Activated CD4-positive, alpha-beta T cell treated with anti-CD3 and anti-CD28 coated beads, Interleukin-2, amount 50 U/mL, for 48 hours (primary cell): ENCODE results near the gene VPS18.
A peak's percentile ranks its signal among the peaks of the same experiment; 100 is the strongest.
"Not testable (repeated sequence)": the region's sequence is repeated elsewhere in the genome, so short reads cannot be mapped to it uniquely, and the experiment has no call there.

ENCODE experiments used
- DNase-seq, 2 experiments: peaks; one replicate each; pipeline ENCODE4 v3.0.0-alpha.2; 2020

Gene VPS18, protein sequence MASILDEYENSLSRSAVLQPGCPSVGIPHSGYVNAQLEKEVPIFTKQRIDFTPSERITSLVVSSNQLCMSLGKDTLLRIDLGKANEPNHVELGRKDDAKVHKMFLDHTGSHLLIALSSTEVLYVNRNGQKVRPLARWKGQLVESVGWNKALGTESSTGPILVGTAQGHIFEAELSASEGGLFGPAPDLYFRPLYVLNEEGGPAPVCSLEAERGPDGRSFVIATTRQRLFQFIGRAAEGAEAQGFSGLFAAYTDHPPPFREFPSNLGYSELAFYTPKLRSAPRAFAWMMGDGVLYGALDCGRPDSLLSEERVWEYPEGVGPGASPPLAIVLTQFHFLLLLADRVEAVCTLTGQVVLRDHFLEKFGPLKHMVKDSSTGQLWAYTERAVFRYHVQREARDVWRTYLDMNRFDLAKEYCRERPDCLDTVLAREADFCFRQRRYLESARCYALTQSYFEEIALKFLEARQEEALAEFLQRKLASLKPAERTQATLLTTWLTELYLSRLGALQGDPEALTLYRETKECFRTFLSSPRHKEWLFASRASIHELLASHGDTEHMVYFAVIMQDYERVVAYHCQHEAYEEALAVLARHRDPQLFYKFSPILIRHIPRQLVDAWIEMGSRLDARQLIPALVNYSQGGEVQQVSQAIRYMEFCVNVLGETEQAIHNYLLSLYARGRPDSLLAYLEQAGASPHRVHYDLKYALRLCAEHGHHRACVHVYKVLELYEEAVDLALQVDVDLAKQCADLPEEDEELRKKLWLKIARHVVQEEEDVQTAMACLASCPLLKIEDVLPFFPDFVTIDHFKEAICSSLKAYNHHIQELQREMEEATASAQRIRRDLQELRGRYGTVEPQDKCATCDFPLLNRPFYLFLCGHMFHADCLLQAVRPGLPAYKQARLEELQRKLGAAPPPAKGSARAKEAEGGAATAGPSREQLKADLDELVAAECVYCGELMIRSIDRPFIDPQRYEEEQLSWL

DNA sequence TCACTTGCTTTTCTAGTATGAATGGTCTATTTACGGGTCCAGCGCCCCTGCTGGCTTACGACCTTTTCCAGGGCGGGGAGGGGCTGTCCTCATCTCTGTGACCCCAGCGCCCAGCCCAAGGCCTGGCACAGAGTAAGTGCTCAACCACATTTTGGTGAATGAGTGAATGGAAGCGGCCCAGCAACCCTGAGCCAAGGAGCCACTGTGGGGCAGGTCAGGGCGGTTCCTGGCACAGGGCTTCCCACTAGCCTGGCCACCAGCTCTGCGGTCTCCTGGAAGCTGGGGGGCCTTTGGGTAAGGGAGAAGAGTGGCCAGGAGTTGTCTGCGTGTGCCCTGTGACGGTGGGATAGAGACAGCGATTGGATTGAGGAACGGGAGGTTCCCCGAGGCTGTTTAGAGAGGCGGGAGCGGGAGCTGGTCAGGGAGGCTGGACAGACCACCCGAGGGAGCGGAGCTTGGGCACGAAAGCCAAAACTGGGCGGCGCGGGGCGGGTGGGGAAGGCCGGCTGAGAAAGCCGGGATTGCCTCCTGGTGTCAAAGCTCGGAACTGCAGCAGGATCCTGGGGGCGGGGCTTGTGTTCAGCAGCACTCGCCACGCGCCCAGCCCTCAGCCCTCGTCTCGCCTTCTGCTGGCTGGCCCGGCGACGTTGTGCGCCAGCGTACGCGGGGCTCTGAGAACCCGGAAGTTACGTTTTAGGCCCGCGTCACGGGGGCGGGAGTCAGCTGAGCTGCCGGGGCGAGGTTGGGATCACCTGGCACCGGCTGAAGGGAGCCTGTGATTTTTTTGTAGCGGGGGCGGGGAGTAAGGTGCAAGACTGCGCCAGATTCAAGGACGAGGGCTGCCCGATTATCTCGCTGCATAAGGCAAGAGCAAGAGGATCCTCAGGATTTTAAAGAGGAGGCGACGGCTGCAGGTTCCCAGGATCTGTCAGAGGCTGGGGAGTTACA lies at the start of gene VPS18:
TSS of gene VPS18 (plus strand) at position 718 of the 948 bp plus-strand sequence. CDS start 319 bp downstream, outside the sequence.
- DNase-seq, result peak; percentile 100

DNA sequence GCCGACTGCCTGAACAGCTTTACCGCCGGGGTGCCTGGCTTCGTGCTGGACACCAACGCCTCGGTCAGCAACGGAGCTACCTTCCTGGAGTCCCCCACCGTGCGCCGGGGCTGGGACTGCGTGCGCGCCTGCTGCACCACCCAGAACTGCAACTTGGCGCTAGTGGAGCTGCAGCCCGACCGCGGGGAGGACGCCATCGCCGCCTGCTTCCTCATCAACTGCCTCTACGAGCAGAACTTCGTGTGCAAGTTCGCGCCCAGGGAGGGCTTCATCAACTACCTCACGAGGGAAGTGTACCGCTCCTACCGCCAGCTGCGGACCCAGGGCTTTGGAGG lies 49.6 kb upstream of the VPS18 start:
- DNase-seq, result peak; percentile 40 to 50

DNA sequence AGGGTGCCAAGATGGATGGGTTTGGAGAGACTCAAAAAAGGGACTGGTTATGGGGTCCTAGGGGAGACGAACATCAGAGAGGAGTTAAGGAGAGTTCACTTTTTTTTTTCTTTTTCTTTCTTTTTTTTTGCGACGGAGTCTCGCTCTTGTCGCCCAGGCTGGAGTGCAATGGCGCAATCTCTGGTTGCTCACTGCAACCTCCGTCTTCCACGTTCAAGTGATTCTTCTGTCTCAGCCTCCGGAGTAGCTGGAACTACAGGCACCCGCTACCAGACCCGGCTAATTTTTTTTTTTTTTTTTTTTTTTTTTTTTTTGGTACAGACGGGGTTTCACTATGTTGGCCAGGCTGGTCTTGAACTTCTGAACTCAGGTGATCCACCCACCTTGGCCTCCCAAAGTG lies 49.2 kb upstream of the VPS18 start:
- DNase-seq, result no peak

DNA sequence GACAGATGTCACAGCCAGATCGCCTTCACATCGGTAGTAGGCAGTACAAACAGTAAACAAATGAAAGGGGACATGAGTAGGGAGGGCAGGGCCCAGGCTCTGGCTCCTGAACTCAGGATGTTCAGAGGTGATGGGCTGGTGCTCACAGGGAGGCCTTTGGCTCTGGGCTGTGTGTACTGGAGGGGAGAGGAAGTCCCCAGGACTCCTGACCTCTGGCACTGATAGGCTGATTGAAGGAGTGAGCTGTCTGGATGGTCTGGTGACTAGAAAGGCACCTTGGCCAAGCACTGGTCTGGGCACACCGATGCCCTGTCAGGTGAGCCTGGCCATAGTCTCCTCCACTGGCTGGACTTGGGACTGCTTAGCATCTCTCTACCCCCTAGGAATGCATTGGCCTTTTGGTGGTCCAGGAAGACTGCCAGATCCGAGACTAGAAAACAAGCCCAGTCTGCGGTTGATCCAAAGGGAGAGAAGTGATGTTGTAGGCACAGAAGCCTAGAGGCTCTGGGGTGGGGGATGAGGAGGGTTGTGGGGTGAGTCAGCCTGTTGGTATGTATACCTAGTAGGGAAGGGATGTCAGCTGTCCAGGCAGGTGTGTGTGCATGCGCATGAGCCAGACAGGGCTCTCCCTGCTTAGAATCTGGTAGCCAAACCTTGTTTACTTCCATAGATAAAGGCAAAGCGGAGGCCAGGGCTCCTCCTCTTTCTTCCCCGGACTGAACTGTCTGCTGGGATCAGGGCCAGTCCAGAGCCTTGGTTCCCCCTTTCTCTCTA lies 48.6 kb upstream of the VPS18 start:
- no peak for DNase-seq

DNA sequence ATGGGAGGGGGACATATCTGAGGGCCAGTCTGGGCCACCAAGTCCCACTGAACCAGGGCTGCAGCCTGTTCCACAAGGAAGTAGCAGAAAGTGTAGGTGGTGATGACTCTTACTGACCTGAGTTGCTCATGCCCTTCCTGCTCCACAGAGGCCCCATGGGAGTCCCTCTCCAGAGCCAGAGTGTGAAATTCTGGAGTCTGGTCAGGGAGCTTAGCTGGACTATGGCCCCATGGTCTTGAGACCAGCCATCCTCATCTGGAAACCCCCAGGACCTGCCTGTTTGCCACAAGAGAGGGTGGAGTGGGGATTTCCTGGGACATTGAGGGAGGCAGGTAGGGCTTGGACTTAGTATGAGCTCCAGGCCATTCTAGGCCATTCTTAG lies 47.4 kb upstream of the VPS18 start:
- DNase-seq, result no peak

DNA sequence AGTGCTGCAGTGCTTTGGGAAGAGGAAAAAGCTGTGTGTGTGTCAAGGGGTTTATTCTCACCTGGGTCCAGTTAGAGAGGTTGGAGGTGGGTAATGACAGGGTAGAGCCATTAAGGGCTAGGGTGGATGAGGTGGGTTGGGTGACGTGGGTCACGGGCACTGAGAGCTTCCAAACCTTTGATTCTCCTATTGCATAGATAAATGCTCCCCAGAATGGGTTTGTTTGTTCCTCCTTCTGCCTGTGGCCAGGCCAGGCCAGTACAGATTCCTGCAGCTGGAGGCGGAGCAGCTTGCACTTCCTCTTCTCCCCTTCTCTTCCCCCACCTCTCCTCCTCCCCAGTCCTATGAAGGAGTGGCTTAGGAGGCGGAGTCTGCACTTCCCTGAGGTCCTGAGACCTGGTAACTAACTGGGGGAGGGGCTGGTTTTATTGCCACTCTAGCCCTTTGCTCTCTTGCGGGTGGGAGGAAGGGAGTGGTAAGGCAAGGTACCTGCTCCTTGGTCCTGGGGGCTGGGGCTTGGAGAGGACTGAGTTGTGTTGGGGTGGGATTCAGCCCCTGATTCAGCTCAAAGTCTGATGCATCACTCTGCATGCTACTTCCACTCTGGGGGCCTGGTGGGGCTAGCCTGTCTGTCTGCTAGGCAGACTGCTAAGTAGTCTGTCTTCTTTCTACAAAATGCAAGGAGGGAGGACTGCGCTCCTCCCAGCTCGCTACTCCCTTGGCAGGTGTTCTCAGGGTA lies 46.9 kb upstream of the VPS18 start:
- DNase-seq, result no peak

DNA sequence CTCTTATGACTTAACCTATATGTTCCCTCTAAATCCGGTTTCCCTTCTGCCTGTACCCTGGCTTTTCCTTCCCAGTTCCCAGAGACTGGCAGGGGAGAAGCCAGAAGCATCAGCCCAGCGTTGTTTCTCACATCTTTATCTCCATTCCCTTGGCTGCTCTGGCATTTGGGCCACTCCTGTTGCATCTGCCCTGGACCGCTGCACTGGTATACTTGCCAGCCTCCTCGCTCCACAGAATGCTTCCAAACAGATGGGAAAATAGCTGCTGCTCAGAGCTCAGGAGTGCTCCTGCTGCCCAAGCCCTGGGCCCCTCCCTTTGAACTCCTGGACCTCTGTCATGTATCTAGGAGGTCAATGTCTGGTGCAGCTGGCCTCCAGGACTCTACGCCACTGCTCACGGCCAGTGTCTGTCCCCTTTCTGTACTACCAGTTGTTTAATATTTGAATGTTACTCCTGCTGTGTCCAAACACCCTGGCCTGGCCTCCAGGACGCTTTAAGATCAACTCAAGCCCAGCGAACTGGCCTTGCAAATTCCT lies 43.6 kb upstream of the VPS18 start:
- no peak for DNase-seq

DNA sequence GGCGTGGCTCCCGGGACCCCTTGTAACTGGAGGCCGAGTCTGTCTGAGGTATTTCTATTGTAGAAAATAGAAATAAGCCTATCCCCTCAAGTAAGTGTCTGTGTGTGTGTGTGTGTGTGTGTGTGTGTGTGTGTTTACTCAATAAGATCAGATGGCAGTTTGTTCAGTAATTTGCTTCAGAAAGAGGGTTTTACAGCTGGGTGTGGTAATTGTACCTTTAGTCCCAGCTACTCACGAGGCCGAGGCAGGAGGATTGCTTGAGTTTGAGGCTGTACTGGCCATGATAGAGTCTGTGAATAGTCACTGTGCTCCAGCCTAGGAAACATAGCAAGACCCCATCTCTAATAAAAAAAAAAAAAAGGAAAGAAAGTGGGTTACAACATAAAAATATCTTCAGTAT lies 41.7 kb upstream of the VPS18 start:
- no peak for DNase-seq

DNA sequence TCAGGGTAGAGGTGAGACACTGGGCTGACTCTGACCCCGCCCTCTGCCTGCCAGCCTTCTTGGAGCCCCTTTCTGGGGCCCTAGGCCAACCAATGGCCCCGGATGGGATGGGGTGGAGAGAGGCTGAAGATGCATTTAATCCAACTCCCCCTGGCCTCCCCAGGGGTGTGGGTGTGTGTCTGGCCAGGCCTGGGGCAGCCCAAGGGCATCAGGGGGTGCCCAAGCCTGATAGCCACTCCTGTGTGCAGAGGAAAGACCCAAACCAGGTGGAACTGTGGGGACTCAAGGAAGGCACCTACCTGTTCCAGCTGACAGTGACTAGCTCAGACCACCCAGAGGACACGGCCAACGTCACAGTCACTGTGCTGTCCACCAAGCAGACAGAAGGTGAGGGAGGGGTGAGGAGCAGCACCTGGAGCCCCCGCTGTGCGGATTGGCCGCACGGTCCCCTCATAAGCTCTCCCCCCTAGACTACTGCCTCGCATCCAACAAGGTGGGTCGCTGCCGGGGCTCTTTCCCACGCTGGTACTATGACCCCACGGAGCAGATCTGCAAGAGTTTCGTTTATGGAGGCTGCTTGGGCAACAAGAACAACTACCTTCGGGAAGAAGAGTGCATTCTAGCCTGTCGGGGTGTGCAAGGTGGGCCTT lies 40.9 kb upstream of the VPS18 start:
- no peak for DNase-seq

DNA sequence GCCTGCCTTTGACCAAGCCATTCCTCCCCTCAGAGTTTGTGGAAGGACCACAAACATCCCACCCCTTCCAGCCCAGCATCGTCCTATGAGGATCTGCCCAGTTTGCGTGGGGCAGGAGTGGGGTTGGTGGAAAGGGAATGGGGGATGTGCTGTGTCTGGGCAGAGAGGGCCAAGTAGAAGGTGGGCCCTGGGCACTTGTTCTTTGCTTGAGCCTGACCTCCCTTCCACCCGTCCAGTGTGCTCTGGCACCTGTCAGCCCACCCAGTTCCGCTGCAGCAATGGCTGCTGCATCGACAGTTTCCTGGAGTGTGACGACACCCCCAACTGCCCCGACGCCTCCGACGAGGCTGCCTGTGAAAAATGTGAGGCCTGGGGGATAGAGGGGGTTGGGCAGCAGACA lies 40.1 kb upstream of the VPS18 start:
- no peak for DNase-seq

DNA sequence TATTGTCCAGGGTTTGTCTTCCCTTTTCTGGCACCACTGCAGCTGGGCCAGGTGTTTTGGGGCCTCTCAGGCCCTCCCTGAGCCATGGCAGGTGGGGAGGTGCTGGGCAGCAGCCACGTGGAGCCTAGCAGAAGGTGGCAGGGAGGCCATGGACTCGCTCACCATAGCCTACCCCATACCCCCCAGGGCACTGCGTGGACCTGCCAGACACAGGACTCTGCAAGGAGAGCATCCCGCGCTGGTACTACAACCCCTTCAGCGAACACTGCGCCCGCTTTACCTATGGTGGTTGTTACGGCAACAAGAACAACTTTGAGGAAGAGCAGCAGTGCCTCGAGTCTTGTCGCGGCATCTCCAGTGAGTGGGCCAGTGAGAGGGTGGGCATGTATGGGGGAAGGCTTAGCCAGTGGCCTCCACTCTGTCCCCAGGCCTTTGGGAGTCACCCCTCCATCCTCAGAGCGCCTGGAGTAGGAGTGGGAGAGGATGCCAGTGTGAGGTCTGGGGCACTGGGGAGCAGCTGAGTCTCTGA lies 38.5 kb upstream of the VPS18 start:
- no peak for DNase-seq

DNA sequence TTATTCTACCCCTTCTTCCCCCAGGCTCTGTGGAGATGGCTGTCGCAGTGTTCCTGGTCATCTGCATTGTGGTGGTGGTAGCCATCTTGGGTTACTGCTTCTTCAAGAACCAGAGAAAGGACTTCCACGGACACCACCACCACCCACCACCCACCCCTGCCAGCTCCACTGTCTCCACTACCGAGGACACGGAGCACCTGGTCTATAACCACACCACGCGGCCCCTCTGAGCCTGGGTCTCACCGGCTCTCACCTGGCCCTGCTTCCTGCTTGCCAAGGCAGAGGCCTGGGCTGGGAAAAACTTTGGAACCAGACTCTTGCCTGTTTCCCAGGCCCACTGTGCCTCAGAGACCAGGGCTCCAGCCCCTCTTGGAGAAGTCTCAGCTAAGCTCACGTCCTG lies 37.5 kb upstream of the VPS18 start:
- DNase-seq, result no peak

DNA sequence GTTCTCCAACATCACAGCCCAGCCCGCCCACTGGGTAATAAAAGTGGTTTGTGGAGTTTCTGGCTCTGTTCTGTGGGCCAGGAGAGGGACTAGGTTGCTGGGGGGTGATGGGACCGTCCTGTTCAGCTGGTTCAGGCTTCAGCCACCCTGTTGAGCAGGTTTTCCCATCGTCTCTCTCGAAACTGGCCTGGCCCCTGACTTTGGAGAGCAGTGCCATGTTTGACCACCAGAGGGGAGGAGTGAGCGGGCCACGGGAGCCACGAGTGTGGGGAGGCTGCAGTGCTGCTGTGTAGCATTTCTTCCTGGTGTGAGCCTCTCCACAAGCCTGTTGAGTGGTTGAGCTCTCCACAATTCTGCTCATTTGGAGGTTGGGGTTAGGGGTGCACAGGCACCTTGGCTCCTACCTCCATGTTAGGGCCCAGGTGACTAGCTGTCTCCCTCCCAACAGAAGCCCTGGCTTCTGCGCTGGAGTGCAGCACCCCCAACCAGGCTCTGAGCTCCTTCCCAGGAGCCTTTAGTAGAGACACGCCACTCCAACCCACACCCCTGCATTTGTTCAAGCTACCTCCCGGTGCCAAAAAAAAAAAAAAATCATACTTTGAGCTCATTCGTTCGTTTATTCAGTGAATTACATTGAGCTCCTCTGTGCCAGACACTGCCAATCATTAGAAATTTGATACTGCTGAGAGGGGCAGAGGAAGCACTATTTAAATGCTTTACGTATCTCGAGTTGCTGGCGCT lies 36.5 kb upstream of the VPS18 start:
- DNase-seq, result peak; percentile 85 to 88

DNA sequence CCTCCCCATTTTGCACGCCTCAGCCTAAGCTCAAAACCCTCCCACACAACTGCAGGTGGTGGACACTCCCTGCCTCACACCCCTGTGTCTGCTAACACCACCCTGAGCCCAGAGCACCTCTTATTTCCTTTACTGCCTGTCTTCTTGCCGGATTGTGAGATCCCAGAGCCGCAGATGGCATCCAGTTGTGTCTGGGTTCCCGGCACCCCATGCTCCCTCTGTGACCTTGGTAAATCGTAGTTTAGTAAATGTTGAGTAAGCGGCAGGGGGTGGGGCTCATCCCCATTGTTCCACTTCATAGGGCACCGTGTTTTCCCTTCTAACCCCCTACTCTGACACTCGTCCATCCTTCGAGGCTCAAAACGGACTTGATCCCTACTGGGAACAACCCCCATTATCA lies 35.5 kb upstream of the VPS18 start:
- no peak for DNase-seq

DNA sequence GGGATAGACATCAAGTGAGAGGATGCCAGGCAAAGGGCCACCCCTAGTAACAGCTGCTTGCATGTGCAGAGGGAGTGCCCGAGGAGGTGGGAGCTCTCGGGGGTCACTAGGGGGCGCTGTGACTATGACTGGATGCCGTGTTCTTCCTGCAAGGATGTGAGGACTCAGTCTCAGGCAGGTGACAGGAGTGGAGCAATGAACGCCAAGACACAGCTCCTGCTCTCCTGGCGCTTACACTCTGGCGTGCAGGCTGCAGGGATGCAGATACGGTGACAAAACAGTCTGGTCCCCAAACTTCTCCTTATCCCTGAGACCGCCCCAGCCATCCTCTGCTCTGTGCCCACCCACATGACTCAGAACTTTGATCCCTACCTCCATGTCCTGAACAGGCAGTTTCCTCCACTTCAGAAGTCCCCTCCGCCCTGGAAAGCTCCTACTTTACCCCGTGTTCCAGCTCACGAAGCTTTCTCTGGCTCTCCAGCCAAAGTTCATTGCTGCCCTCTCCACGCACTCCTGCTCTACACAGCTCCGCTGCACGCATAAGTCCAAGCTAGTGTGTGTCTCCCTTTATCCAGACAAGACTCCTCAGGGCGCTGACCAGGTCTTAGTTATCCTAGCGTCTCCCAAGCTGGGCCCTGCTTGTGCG lies 34.9 kb upstream of the VPS18 start:
- peak; percentile 91 to 94 for DNase-seq

DNA sequence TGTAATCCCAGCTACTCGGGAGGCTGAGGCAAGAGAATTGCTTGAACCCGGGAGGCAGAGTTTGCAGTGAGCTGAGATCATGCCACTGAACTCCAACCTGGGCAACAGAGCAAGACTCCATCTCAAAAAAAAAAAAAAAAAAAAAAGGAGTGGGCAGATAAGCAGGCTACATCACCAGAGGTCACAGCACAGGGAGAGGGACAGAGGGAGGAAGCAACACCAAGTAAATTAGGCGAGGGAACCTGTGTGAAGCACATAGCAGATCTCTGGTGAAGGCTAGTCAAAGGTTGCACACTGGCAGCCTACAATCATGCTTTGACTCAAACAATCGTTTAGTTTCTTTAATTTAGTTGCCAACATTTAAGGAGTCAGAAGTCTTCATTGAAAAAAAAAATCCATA lies 33.1 kb upstream of the VPS18 start:
- DNase-seq, result not testable (repeated sequence)

DNA sequence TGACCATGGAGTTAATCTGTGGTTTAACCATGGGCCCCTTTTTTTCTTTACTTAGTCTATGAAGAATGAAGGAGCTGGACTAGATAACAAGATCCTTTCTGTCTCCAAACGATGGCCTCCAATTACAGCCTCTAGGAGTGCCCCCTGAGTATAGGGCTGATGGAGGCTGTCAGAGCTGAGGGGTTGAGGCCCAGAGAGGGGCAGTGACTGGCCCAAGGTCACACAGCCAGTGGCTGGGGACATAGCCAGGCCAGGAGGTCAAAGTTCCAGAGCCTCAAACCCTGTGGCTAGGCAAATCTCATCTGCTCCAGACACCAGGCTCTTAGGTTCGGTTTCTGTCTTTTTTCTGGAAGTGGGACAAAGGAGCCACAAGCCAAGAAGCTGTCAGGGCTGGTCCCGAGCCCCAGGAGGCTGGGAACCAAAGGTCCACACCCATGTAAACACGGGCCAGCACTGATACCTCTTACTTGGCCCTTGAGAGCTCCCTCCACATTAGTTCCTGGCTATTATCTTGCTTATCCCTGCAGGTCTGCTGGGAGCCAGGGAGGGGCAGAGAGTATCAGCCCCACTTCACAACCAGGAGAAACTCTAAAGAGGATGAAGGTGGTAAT lies 30.5 kb upstream of the VPS18 start:
- no peak for DNase-seq

DNA sequence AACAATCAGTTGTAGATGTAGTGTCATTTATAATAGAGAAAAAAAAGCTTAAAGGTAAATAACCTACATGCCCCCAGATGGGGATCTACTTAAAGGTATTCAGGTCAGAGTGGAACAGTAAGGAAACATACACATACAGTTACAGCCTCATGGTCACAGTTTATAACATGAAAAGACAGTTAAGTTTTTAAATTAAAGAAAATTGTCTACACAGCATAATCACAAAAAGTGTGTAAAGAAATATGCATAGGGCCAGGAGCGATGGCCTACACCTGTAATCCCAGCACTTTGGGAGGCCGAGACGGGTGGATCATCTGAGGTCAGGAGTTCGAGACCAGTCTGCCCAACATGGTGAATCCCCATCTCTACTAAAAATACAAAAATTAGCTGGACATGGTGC lies 27.1 kb upstream of the VPS18 start:
- DNase-seq, result no peak
